H1 (cell line): ENCODE results near the gene BICD1. TPM values are rescaled to one million over a fixed set of nuclear protein-coding genes. Genes with fewer than 3 reads are reported as not detected.

Experiments used
- CTCF ChIA-PET: fragments of 300-600 bp; sonication (Branson Sonifier 250); formaldehyde crosslinking; loops from one replicate; lab custom pipeline; 2021; ENCODE audit not compliant: partially characterized antibody; lab: Charles Lee
- POLR2A ChIA-PET: fragments of 300-600 bp; sonication (Branson Sonifier 250); formaldehyde crosslinking; loops from one replicate; lab custom pipeline; 2021; ENCODE audit warnings: inconsistent platforms; ENCODE audit not compliant: partially characterized antibody; lab: Charles Lee
- DNase-seq, 2 experiments: peaks; one replicate each; pipeline versions ENCODE4 v3.0.0 to v3.0.0-alpha.2; 2010 to 2022; ENCODE audit warnings: low spot score in 2 of 2, low read depth in 1 of 2, mixed read lengths in 1 of 2
- FAIRE-seq: peaks from 2 replicates; lab custom pipeline; 2011; peaks lifted over from hg19 to GRCh38; lab: Jason Lieb, UNC
- H2AFZ ChIP-seq: 2 replicates; pipeline ENCODE4 v1.8.1; 2012; ENCODE audit warnings: low read length, inconsistent platforms
- H2AK5ac ChIP-seq: 2 replicates; pipeline ENCODE4 v1.6.1; 2013; ENCODE audit warnings: low read depth, low read length
- H2BK120ac ChIP-seq: replicated peaks from 2 replicates; pipeline ENCODE3; 2013; ENCODE audit warnings: low read depth, low read length, inconsistent platforms
- H2BK12ac ChIP-seq: 2 replicates; pipeline ENCODE4 v1.6.1; 2013; ENCODE audit warnings: low read depth, low read length
- H2BK15ac ChIP-seq: 2 replicates; pipeline ENCODE4 v1.6.1; 2013; ENCODE audit warnings: low read length
- H2BK20ac ChIP-seq: 2 replicates; pipeline ENCODE4 v1.6.1; 2013; ENCODE audit warnings: low read length
- H2BK5ac ChIP-seq: 2 replicates; pipeline ENCODE4 v1.6.1; 2013; ENCODE audit warnings: low read depth, low read length
- H3K14ac ChIP-seq: 2 replicates; pipeline ENCODE4 v1.6.1; 2013; ENCODE audit warnings: inconsistent platforms; ENCODE audit not compliant: insufficient read length
- H3K18ac ChIP-seq: 2 replicates; pipeline ENCODE4 v1.6.1; 2013; ENCODE audit warnings: low read length; ENCODE audit errors: extremely low read depth
- H3K23ac ChIP-seq: 2 replicates; pipeline ENCODE4 v1.6.1; 2013; ENCODE audit warnings: inconsistent platforms; ENCODE audit not compliant: insufficient read length
- H3K23me2 ChIP-seq: 2 replicates; pipeline ENCODE4 v1.6.1; 2013; ENCODE audit warnings: low read depth, low read length
- H3K27ac ChIP-seq: 2 replicates; pipeline ENCODE4 v1.6.1; 2011; ENCODE audit warnings: low read depth, low read length, inconsistent platforms
- H3K27me3 ChIP-seq, 4 experiments: replicated peaks in 1 of 4; 1 replicate in 1 of 4; 2 replicates in 3 of 4; pipeline versions ENCODE4 v1.6.1 to v1.8.1; 2011 to 2013; ENCODE audit warnings: low read length in 3 of 4, mild to moderate bottlenecking in 3 of 4, inconsistent platforms in 2 of 4, mixed read lengths in 2 of 4, moderate library complexity in 1 of 4; ENCODE audit not compliant: control insufficient read depth in 3 of 4, insufficient read depth in 3 of 4; ENCODE audit errors: extremely low read depth in 1 of 4
- H3K36me3 ChIP-seq, 4 experiments: 2 replicates each; pipeline versions ENCODE4 v1.6.1 to v1.8.1; 2011 to 2013; ENCODE audit warnings: mild to moderate bottlenecking in 4 of 4, low read length in 3 of 4, moderate library complexity in 2 of 4, control low read depth in 1 of 4, inconsistent platforms in 1 of 4; ENCODE audit not compliant: insufficient read depth in 4 of 4, control insufficient read depth in 2 of 4
- H3K4ac ChIP-seq: replicated peaks from 2 replicates; pipeline ENCODE3; 2013; ENCODE audit warnings: low read length, low read depth, mixed read lengths, inconsistent platforms; ENCODE audit not compliant: insufficient read length
- H3K4me1 ChIP-seq, 4 experiments: replicated peaks in 1 of 4; 1 replicate in 1 of 4; 2 replicates in 3 of 4; pipeline versions ENCODE4 v1.6.1 to v1.8.1; 2011 to 2013; ENCODE audit warnings: low read length in 3 of 4, inconsistent platforms in 2 of 4, mixed read lengths in 1 of 4; ENCODE audit not compliant: insufficient read depth in 4 of 4, control insufficient read depth in 3 of 4
- H3K4me2 ChIP-seq, 2 experiments: 2 replicates each; pipeline versions ENCODE4 v1.6.1 to v1.8.1; 2011 to 2013; ENCODE audit warnings: low read depth in 2 of 2, low read length in 2 of 2, control low read depth in 1 of 2, inconsistent platforms in 1 of 2, mild to moderate bottlenecking in 1 of 2; ENCODE audit not compliant: insufficient read depth in 1 of 2
- H3K4me3 ChIP-seq, 4 experiments: fragments of 200-600, 300-600 bp in 1 of 4; sonication (generic), shearing (Covaris generic), sonication (Bioruptor Twin) in 1 of 4; 2 replicates each; pipeline versions ENCODE4 v1.5.1 to v1.8.1; 2011 to 2016; ENCODE audit warnings: low read length in 4 of 4, low read depth in 3 of 4, control low read depth in 2 of 4, inconsistent platforms in 2 of 4, mild to moderate bottlenecking in 2 of 4, mixed read lengths in 1 of 4, moderate library complexity in 1 of 4; ENCODE audit not compliant: insufficient read depth in 2 of 4; ENCODE audit errors: extremely low read depth in 1 of 4
- H3K56ac ChIP-seq: replicated peaks from 2 replicates; pipeline ENCODE3; 2013; ENCODE audit warnings: low read depth, mild to moderate bottlenecking, mixed read lengths, low read length, inconsistent platforms; ENCODE audit not compliant: insufficient read length
- H3K79me1 ChIP-seq: 2 replicates; pipeline ENCODE4 v1.6.1; 2013; ENCODE audit warnings: low read depth, low read length, control low read depth
- H3K79me2 ChIP-seq, 2 experiments: 2 replicates each; pipeline versions ENCODE4 v1.6.1 to v1.8.1; 2012 to 2013; ENCODE audit warnings: low read length in 2 of 2, mild to moderate bottlenecking in 2 of 2, inconsistent platforms in 1 of 2; ENCODE audit not compliant: insufficient read depth in 2 of 2, control insufficient read depth in 1 of 2
- H3K9ac ChIP-seq, 4 experiments: replicated peaks in 1 of 4; 1 replicate in 1 of 4; 2 replicates in 3 of 4; pipeline versions ENCODE4 v1.6.1 to v1.8.1; 2011 to 2013; ENCODE audit warnings: low read depth in 3 of 4, low read length in 3 of 4, control low read depth in 2 of 4, mild to moderate bottlenecking in 2 of 4, moderate library complexity in 2 of 4, inconsistent platforms in 1 of 4; ENCODE audit errors: extremely low read depth in 1 of 4
- H3K9me3 ChIP-seq, 2 experiments: 2 replicates each; pipeline versions ENCODE4 v1.6.1 to v1.8.1; 2012 to 2013; ENCODE audit warnings: mild to moderate bottlenecking in 2 of 2, moderate library complexity in 2 of 2, control low read depth in 1 of 2, inconsistent platforms in 1 of 2, low read depth in 1 of 2, low read length in 1 of 2, mixed read lengths in 1 of 2; ENCODE audit not compliant: insufficient read depth in 2 of 2
- H4K20me1 ChIP-seq, 2 experiments: replicated peaks in 1 of 2; 2 replicates each; pipeline versions ENCODE3 to v1.8.1; 2011 to 2013; ENCODE audit warnings: inconsistent platforms in 2 of 2, low read length in 2 of 2, mild to moderate bottlenecking in 1 of 2; ENCODE audit not compliant: insufficient read depth in 2 of 2, control insufficient read depth in 1 of 2
- H4K5ac ChIP-seq: 2 replicates; pipeline ENCODE4 v1.6.1; 2013; ENCODE audit warnings: low read length, low read depth, mixed read lengths, inconsistent platforms; ENCODE audit not compliant: insufficient read length
- H4K8ac ChIP-seq: 2 replicates; pipeline ENCODE4 v1.8.0; 2013; ENCODE audit warnings: mild to moderate bottlenecking, moderate library complexity, low read length, inconsistent platforms; ENCODE audit not compliant: insufficient read depth; ENCODE audit errors: extremely low read depth
- H4K91ac ChIP-seq: replicated peaks from 2 replicates; pipeline ENCODE3; 2013; ENCODE audit warnings: low read length, mixed read lengths, inconsistent platforms; ENCODE audit not compliant: insufficient read length
- ASH2L ChIP-seq: fragments of 200-600, 300-600 bp; sonication (generic); IDR thresholded peaks from one replicate; pipeline ENCODE4 v1.7.1; 2017; ENCODE audit warnings: low read length
- BACH1 ChIP-seq: IDR thresholded peaks from 2 replicates; pipeline ENCODE4 v1.6.1; 2012; ENCODE audit warnings: low read length, improper control_type of control experiment
- CHD2 ChIP-seq: IDR thresholded peaks from 2 replicates; pipeline ENCODE4 v1.6.1; 2012; ENCODE audit warnings: low read length, improper control_type of control experiment
- CREB1 ChIP-seq: IDR thresholded peaks from 2 replicates; pipeline ENCODE4 v1.6.1; 2012; ENCODE audit warnings: inconsistent platforms
- EGR1 ChIP-seq: IDR thresholded peaks from 2 replicates; pipeline ENCODE4 v1.6.1; 2011; ENCODE audit warnings: low read depth, low read length, borderline replicate concordance
- FOSL1 ChIP-seq: IDR thresholded peaks from 2 replicates; pipeline ENCODE4 v1.6.1; 2011; ENCODE audit warnings: mild to moderate bottlenecking, low read depth, low read length, moderate library complexity; ENCODE audit not compliant: insufficient read depth
- RAD21 ChIP-seq, 2 experiments: IDR thresholded peaks in 1 of 2; conservative IDR thresholded peaks in 1 of 2; 2 replicates each; pipeline ENCODE4 v1.6.1; 2011; ENCODE audit warnings: low read depth in 2 of 2, low read length in 2 of 2, improper control_type of control experiment in 1 of 2, inconsistent platforms in 1 of 2, mild to moderate bottlenecking in 1 of 2, moderate library complexity in 1 of 2
- SP2 ChIP-seq: IDR thresholded peaks from 2 replicates; pipeline ENCODE4 v1.6.1; 2012; ENCODE audit warnings: mild to moderate bottlenecking, low read length, inconsistent platforms
- WGBS, 2 experiments: shearing (Covaris generic) in 1 of 2; methylation state at CpG; one replicate each; pipeline versions ENCODE4 v1.1.6 to v1.1.7; 2013 to 2015; ENCODE audit warnings: low lambda C conversion rate in 2 of 2, mixed read lengths in 2 of 2, inconsistent platforms in 1 of 2, low coverage in 1 of 2, missing lambda C conversion rate in 1 of 2; ENCODE audit not compliant: insufficient replicate concordance in 2 of 2, insufficient coverage in 1 of 2, insufficient read length in 1 of 2; ENCODE audit errors: extremely low coverage in 1 of 2, missing lambda C conversion rate in 1 of 2; 5-methylcytosine and 5-hydroxymethylcytosine counted together
- long read RNA-seq, 2 experiments: library from RNA in 1 of 2; library from capped mRNA in 1 of 2; stranded (forward); transcript quantifications; one replicate each; pipeline ENCODE4 v2.0.0, GENCODE V29; 2021; ENCODE audit warnings: inconsistent platforms in 1 of 2
- polyA minus RNA-seq, 3 experiments: library from RNA; depleted of rRNA, polyadenylated mRNA; stranded (reverse); fragments of >200 nt; gene quantifications; 1 replicate in 2 of 3; 2 replicates in 1 of 3; pipeline ENCODE4 v1.2.3, GENCODE V29; 2011
- polyA plus RNA-seq, 7 experiments: library from polyadenylated mRNA; depleted of rRNA in 3 of 7; stranded (reverse) in 5 of 7; unstranded in 2 of 7; fragments of >200 nt in 5 of 7; fragments of 200-250 nt in 2 of 7; gene quantifications; 1 replicate in 5 of 7; 2 replicates in 1 of 7; 4 replicates in 1 of 7; pipeline versions ENCODE4 v1.2.1 to v1.2.3, GENCODE V29; 2011 to 2013; ENCODE audit warnings: missing spikeins in 2 of 7, mixed read lengths in 2 of 7
- total RNA-seq: library from RNA; stranded (reverse); fragmentation: NEBNext Ultra II Directional; extraction: Animal tissue kit (Norgen Biotek cat#: 25700); gene quantifications from 2 replicates; pipeline ENCODE4 v1.2.1, GENCODE V29; 2021

Gene BICD1
- total RNA-seq (54.3 and 58.4 TPM in 2 replicates), polyA plus RNA-seq (2011; rRNA removed) (34.1 and 40.8 TPM in 2 replicates), polyA minus RNA-seq (2011; rRNA and poly(A)+ RNA removed) (83.3 and 93.4 TPM in 2 replicates)
- 32.1 TPM for polyA plus RNA-seq (2011; cell fraction: cytosol; rRNA removed)
- 89.8 TPM for polyA plus RNA-seq (2011; cell fraction: nucleus; rRNA removed)
- polyA plus RNA-seq (2012, experiment 1 of 2) = 34.8 to 37.2 TPM (median 35.4 TPM) in 4 replicates
- polyA plus RNA-seq (2012, experiment 2 of 2) = 6.6 TPM
- 30.6 TPM for polyA plus RNA-seq (2013, experiment 1 of 2)
- polyA plus RNA-seq (2013, experiment 2 of 2) = 27.4 TPM
- 48.6 TPM for polyA minus RNA-seq (2011; cell fraction: cytosol; rRNA and poly(A)+ RNA removed)
- polyA minus RNA-seq (2011; cell fraction: nucleus; rRNA and poly(A)+ RNA removed) = 189 TPM
- long read RNA-seq, experiment 1, transcript BICD1-205 (2 exons, 1,328 nt) = minor isoform, 8 of 33 reads
- long read RNA-seq, experiment 1, transcript BICD1-207 (1 exons, 1,962 nt) = major isoform, 9 of 33 reads
- long read RNA-seq, experiment 1, partial matches to known transcripts = 3 of 33 reads
- long read RNA-seq, experiment 1, other reads (novel, unspliced or antisense) = 9 of 33 reads
- long read RNA-seq, experiment 2, partial matches to known transcripts = 2 of 6 reads
- long read RNA-seq, experiment 2, other reads (novel, unspliced or antisense) = 2 of 6 reads

- H2BK12ac ChIP-seq = peak within 1 kb of the TSS; percentile 94
- ChIA-PET CTCF (interaction anchor here (0.7 to 2.6 kb wide), 10 partner anchors 9 to 155 kb away, joined by 3 to 12 read pairs (median 3); no protein-coding TSS in a partner anchor), POLR2A (interaction anchor here (0.6 to 3.3 kb wide), 32 partner anchors 9 to 1014 kb away, joined by 3 to 20 read pairs (median 4); partner anchors contain the start of gene RESF1)
- no peak for FAIRE-seq
- H3K4me2 ChIP-seq = peak within 1 kb of the TSS; percentile 85 to 99
- H2BK20ac ChIP-seq = no peak within 1 kb of the TSS; the same call in 1 of the 2 replicates
- H4K8ac ChIP-seq = peak within 1 kb of the TSS; percentile 76
- H3K27me3 ChIP-seq = no peaks in the 10 kb centered on the region; a peak in 1 of 7 replicates
- no peak within 1 kb of the TSS; the same call in 1 of the 2 replicates for H2AFZ ChIP-seq
- no peaks in the 10 kb centered on the region for H3K9me3 ChIP-seq
- H2BK15ac ChIP-seq = peak within 1 kb of the TSS; percentile 66; the same call in 1 of the 2 replicates
- H3K36me3 ChIP-seq = peaks cover 0 to 10% (median 0%) of the 10 kb centered on the region in 4 experiments; a peak in 4 of 8 replicates
- peak within 1 kb of the TSS; percentile 93 for H2BK5ac ChIP-seq
- peaks cover 17% of the 10 kb centered on the region for H3K23me2 ChIP-seq
- H3K4ac ChIP-seq = peak within 1 kb of the TSS; percentile 96
- H4K20me1 ChIP-seq = peaks cover 2 to 6% of the 10 kb centered on the region in 2 experiments
- H3K4me1 ChIP-seq = peaks cover 4 to 15% (median 7%) of the 10 kb centered on the region in 4 experiments; a peak in 5 of 7 replicates
- H3K27ac ChIP-seq = peak within 1 kb of the TSS; percentile 76
- peak within 1 kb of the TSS; percentile 83 for H4K5ac ChIP-seq
- H3K4me3 ChIP-seq = peak within 1 kb of the TSS; percentile 96 to 97 (median 96)
- peak within 1 kb of the TSS; percentile 92 for H2AK5ac ChIP-seq
- H3K56ac ChIP-seq = peak within 1 kb of the TSS; percentile 93
- peak within 1 kb of the TSS; percentile 20 for H3K14ac ChIP-seq
- H3K79me1 ChIP-seq = peaks cover 4% of the 10 kb centered on the region
- H4K91ac ChIP-seq = peak within 1 kb of the TSS; percentile 72
- 0% methylated on average over 34 of the region's 96 CpGs; no CpG with 5 or more reads in 1 of the 2 experiments for WGBS, 2 experiments
- DNase-seq = peak; percentile 39 to 88
- peaks cover 23 to 47% of the 10 kb centered on the region in 2 experiments for H3K79me2 ChIP-seq
- peak within 1 kb of the TSS; percentile 82 to 88 (median 86) for H3K9ac ChIP-seq
- H3K23ac ChIP-seq = no peak within 1 kb of the TSS
- peak within 1 kb of the TSS; percentile 98 for H3K18ac ChIP-seq
- peak within 1 kb of the TSS; percentile 44 for H2BK120ac ChIP-seq
- peak; percentile 79 for TF ChIP-seq CREB1
- TF ChIP-seq CHD2 = peak; percentile 18; the same call in 1 of the 2 replicates
- TF ChIP-seq BACH1 = no peak
- peak; percentile 82 for TF ChIP-seq EGR1
- no peak; a peak in 2 of 4 replicates for TF ChIP-seq RAD21 (IDR thresholded peaks at IDR 0.05 in 1 of 2, conservative IDR thresholded peaks at IDR 0.05 in 1 of 2; ENCODE audit: low read depth in 2 of 2, low read length in 2 of 2)
- TF ChIP-seq SP2 = no peak
- TF ChIP-seq ASH2L = peak; percentile 97
- TF ChIP-seq FOSL1 = no peak
These were observed at the start of gene BICD1 for GRCh38 chr12:32106517-32107358. Gene BICD1, plus strand, starts transcription at chr12:32106847. Its CDS starts 485 bp downstream, at chr12:32107332.
